ENCODE data around the gene TRIP13.

DNA sequence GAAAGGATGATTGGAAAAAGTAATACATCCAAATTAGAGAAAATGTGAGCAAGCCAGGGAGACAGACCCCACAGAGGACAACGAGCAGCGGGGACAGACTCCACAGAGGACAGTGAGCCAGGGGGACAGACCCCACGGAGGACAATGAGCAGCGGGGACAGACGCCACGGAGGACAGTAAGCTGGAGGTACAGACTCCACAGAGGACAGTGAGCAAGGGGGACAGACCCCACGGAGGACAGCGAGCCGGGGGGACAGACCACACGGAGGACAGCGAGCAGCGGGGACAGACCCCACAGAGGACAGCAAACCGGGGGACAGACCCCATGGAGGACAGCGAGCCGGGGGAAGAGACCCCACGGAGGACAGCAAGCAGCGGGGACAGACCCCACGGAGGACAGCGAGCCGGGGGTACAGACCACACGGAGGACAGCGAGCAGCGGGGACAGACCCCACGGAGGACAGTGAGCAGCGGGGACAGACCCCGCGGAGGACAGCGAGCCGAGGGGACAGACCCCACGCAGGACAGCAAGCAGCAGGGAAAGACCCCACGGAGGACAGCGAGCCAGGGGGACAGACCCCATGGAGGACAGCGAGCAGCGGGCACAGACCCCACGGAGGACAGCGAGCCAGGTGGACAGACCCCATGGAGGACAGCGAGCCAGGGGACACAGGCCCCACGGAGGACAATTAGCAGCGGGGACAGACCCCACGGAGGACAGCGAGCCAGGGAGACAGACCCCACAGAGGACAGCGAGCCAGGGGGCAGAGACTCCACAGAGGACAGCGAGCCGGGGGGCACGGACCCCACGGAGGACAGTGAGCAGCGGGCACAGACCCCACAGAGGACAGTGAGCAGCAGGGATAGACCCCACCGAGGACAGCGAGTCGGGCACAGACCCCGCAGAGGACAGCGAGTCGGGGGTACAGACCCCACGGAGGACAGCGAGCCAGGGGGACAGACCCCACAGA, 40.0 kb upstream of the TRIP13 start:
- no peak for TF ChIP-seq POLR2A (IDR thresholded peaks at IDR 0.05)
- TF ChIP-seq, protein P1, sequence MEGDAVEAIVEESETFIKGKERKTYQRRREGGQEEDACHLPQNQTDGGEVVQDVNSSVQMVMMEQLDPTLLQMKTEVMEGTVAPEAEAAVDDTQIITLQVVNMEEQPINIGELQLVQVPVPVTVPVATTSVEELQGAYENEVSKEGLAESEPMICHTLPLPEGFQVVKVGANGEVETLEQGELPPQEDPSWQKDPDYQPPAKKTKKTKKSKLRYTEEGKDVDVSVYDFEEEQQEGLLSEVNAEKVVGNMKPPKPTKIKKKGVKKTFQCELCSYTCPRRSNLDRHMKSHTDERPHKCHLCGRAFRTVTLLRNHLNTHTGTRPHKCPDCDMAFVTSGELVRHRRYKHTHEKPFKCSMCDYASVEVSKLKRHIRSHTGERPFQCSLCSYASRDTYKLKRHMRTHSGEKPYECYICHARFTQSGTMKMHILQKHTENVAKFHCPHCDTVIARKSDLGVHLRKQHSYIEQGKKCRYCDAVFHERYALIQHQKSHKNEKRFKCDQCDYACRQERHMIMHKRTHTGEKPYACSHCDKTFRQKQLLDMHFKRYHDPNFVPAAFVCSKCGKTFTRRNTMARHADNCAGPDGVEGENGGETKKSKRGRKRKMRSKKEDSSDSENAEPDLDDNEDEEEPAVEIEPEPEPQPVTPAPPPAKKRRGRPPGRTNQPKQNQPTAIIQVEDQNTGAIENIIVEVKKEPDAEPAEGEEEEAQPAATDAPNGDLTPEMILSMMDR (IDR thresholded peaks at IDR 0.05), result no peak

All from testis (tissue), 2 donors.